Thoracic aorta (tissue), 2 donors: ENCODE measurements around the gene DPPA5. TPM values are rescaled to one million over a fixed set of nuclear protein-coding genes. Genes with fewer than 3 reads are reported as not detected.

Experiments used
- ATAC-seq: fragments of 150-250 bp; one replicate; pipeline ENCODE4 v1.8.0; 2017; ENCODE audit warnings: low read depth; ENCODE audit not compliant: insufficient number of reproducible peaks, low FRiP score
- DNase-seq: peaks from one replicate; pipeline ENCODE4 v3.0.0-alpha.2; 2020; ENCODE audit warnings: low spot score
- H3K27ac ChIP-seq, 2 donors: fragments of 200-600 bp; sonication (generic); 1 replicate in 1 of 2; 2 replicates in 1 of 2; pipeline ENCODE4 v1.5.1; 2016; ENCODE audit warnings: mild to moderate bottlenecking in 2 of 2, moderate library complexity in 2 of 2
- H3K27me3 ChIP-seq: fragments of 200-600 bp; sonication (generic); replicated peaks from 2 replicates; pipeline ENCODE4 v1.6.0; 2016; ENCODE audit warnings: mild to moderate bottlenecking; ENCODE audit not compliant: insufficient read depth
- H3K36me3 ChIP-seq: fragments of 200-600 bp; sonication (generic); one replicate; pipeline ENCODE4 v1.5.1; 2016
- H3K4me1 ChIP-seq, 2 donors: fragments of 200-600 bp; sonication (generic); 1 replicate in 1 of 2; 2 replicates in 1 of 2; pipeline versions ENCODE4 v1.5.1 to v1.6.0; 2016; ENCODE audit warnings: low read depth in 2 of 2, mild to moderate bottlenecking in 1 of 2; ENCODE audit not compliant: control insufficient read depth in 1 of 2
- H3K4me3 ChIP-seq: fragments of 200-600 bp; sonication (generic); 2 replicates; pipeline ENCODE4 v1.5.1; 2016; ENCODE audit warnings: mild to moderate bottlenecking
- H3K9me3 ChIP-seq: fragments of 200-600 bp; sonication (generic); 2 replicates; pipeline ENCODE4 v1.5.1; 2016
- total RNA-seq, 2 donors: library from RNA; depleted of rRNA; stranded (reverse); fragments of >200 nt; gene quantifications; one replicate each; pipeline versions ENCODE4 v1.1.0 to v1.2.3, GENCODE V29; 2016
- TF ChIP-seq, protein P1 (sequence below): fragments of 200-600 bp; sonication (generic); IDR thresholded peaks from one replicate; pipeline ENCODE4 v1.5.1; 2019; ENCODE audit warnings: antibody characterized with exemption

The DPPA5 gene
- total RNA-seq, 2 donors from 2014 or later: not detected

DNA sequence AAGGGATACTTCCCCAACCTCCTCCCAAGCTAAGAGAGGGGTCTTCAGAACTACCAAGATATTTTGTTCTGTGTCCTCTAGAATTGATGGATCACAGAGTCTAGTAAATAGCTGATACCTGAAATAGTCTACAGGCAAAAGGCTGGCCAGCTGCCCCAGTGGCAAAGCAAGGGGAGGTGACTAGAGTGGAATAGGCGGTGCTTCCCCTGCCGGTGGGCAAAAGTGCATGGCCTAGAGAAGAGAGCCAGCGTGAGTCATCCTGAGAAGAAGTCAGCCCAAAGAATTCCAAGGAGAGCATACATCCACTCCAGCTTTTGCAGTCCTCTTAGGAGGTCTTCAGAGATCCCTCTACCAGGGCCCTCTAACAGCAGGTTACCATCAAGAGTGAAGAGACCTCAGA is 14.7 kb downstream of the DPPA5 start:
- Histone ChIP-seq H3K36me3 (no peaks in the 10 kb centered on the region), H3K27me3 (no peaks in the 10 kb centered on the region), H3K9me3 (no peaks in the 10 kb centered on the region), H3K27ac (no peak overlapping the region), H3K4me3 (no peak overlapping the region), H3K4me1 (no peaks in the 10 kb centered on the region)
- TF ChIP-seq, protein P1, sequence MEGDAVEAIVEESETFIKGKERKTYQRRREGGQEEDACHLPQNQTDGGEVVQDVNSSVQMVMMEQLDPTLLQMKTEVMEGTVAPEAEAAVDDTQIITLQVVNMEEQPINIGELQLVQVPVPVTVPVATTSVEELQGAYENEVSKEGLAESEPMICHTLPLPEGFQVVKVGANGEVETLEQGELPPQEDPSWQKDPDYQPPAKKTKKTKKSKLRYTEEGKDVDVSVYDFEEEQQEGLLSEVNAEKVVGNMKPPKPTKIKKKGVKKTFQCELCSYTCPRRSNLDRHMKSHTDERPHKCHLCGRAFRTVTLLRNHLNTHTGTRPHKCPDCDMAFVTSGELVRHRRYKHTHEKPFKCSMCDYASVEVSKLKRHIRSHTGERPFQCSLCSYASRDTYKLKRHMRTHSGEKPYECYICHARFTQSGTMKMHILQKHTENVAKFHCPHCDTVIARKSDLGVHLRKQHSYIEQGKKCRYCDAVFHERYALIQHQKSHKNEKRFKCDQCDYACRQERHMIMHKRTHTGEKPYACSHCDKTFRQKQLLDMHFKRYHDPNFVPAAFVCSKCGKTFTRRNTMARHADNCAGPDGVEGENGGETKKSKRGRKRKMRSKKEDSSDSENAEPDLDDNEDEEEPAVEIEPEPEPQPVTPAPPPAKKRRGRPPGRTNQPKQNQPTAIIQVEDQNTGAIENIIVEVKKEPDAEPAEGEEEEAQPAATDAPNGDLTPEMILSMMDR: no peak
- DNase-seq (no peak), ATAC-seq (no peak)

- no peaks in the 10 kb centered on the region for H3K36me3 ChIP-seq
- TF ChIP-seq, protein P1: no peak
- H3K27me3 ChIP-seq: no peaks in the 10 kb centered on the region
- no peaks in the 10 kb centered on the region for H3K4me1 ChIP-seq
- no peak overlapping the region for H3K27ac ChIP-seq
- ATAC-seq (no peak), DNase-seq (no peak)
- H3K4me3 ChIP-seq: no peak overlapping the region
- H3K9me3 ChIP-seq: no peaks in the 10 kb centered on the region
Measured at GRCh38 chr6:73329201-73329600, 24.9 kb downstream of the DPPA5 start.

GRCh38 chr6:73328790-73329189 is 25.3 kb downstream of the DPPA5 start:
- no peak overlapping the region for H3K27ac ChIP-seq
- H3K4me1 ChIP-seq: no peaks in the 10 kb centered on the region
- H3K27me3 ChIP-seq: no peaks in the 10 kb centered on the region
- TF ChIP-seq, protein P1: no peak
- no peaks in the 10 kb centered on the region for H3K9me3 ChIP-seq
- no peak overlapping the region for H3K4me3 ChIP-seq
- no peak for ATAC-seq
- no peak for DNase-seq
- H3K36me3 ChIP-seq: no peaks in the 10 kb centered on the region

GRCh38 chr6:73325656-73326055 is 28.4 kb downstream of the DPPA5 start:
- H3K9me3 ChIP-seq: no peaks in the 10 kb centered on the region
- no peak overlapping the region for H3K4me3 ChIP-seq
- H3K36me3 ChIP-seq: no peaks in the 10 kb centered on the region
- TF ChIP-seq, protein P1: no peak
- ATAC-seq: no peak
- no peak for DNase-seq
- no peaks in the 10 kb centered on the region for H3K4me1 ChIP-seq
- no peak overlapping the region for H3K27ac ChIP-seq
- no peaks in the 10 kb centered on the region for H3K27me3 ChIP-seq

DNA sequence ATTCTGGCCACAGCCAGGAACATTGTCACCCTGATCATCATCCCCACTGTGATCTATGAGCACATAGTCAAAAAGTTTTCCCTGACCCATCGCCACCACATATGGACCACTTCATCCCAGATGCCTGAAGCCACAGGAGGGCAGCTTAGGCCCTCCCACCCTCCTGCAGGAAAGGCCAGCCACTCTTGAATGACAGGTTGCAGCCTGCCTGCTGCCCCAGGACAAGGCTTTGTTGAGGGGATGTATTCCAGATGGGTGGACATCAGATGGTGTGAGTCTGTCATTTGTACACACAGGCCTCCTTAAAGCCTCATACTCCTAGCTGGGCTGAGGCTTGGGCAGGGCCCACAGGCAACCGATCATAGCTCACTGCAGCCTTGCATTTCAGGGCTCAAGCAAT is 30.8 kb downstream of the DPPA5 start:
- ATAC-seq (no peak), DNase-seq (no peak)
- Histone ChIP-seq H3K27me3 (no peaks in the 10 kb centered on the region), H3K36me3 (no peaks in the 10 kb centered on the region), H3K9me3 (peaks cover 3% of the 10 kb centered on the region), H3K27ac (no peak overlapping the region), H3K4me3 (no peak overlapping the region), H3K4me1 (no peaks in the 10 kb centered on the region)
- TF ChIP-seq, protein P1: no peak
